HUES6 (cell line): Measurements from ENCODE around the gene PYROXD2.

Experiments
- H3K27ac ChIP-seq: 2 replicates; pipeline ENCODE4 v1.7.0; 2013; ENCODE audit warnings: low read depth, mild to moderate bottlenecking, low read length, inconsistent platforms
- H3K27me3 ChIP-seq: 2 replicates; pipeline ENCODE4 v1.6.1; 2013; ENCODE audit warnings: low read length; ENCODE audit not compliant: control insufficient read depth, insufficient read depth
- H3K36me3 ChIP-seq: 2 replicates; pipeline ENCODE4 v1.6.1; 2013; ENCODE audit warnings: low read length; ENCODE audit not compliant: control insufficient read depth, insufficient read depth
- H3K4me1 ChIP-seq: 2 replicates; pipeline ENCODE4 v1.6.1; 2013; ENCODE audit warnings: low read length; ENCODE audit not compliant: control insufficient read depth, insufficient read depth
- H3K4me3 ChIP-seq: 2 replicates; pipeline ENCODE4 v1.5.1; 2013; ENCODE audit warnings: low read depth, low read length
- H3K9ac ChIP-seq: one replicate; pipeline ENCODE4 v1.6.1; 2013; ENCODE audit warnings: mild to moderate bottlenecking, low read length
- H3K9me3 ChIP-seq: 2 replicates; pipeline ENCODE4 v1.6.1; 2013; ENCODE audit warnings: low read depth, low read length; ENCODE audit not compliant: control insufficient read depth, insufficient read depth

Gene PYROXD2

DNA sequence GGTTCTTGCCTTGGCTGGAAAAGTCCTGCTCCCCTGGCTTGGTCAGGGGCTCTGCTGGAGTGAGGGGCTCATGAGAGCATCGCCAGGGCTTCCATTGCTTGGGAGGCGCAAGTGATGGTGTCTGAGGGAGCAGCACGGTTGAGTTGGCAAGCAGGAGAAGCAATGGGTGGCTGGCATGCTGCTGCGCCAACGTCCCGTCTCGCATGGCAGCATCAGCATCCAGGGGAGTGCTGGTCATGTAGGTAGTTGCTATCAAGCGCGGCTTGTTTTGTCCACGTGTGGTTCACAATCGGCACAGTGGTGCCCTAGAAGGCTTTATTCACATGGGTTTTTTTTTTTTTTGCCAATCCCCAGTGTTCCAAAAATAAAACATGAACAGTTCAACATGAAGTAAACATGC is 3.8 kb downstream of the PYROXD2 start:
- Histone ChIP-seq H3K4me3 (no peak overlapping the region), H3K9ac (no peak overlapping the region), H3K9me3 (no peaks in the 10 kb centered on the region), H3K4me1 (peaks cover 19% of the 10 kb centered on the region), H3K27ac (no peak overlapping the region), H3K36me3 (no peaks in the 10 kb centered on the region), H3K27me3 (no peaks in the 10 kb centered on the region)

DNA sequence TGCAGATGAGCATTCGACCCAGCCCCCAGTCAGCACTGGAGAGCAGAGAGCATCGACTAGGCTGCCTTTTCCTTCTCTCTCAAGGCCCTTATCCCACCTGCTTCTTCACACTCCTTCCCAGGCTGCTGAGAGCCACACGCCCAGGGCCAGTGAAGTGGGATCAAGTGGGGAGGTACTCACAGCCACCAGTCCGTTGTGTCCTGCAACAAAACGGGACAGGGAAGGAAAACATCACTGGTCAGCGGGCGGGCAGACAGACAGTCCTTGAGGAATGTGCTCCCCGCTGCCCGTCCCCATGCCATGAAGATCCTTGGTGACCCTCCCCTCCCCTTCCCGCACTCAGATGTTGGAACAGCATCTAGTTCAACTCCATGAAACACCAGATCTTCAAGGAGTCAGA is 4.2 kb downstream of the PYROXD2 start:
- no peak overlapping the region for H3K4me3 ChIP-seq
- H3K27me3 ChIP-seq, result no peaks in the 10 kb centered on the region
- H3K9me3 ChIP-seq, result no peaks in the 10 kb centered on the region
- no peaks in the 10 kb centered on the region for H3K36me3 ChIP-seq
- H3K27ac ChIP-seq, result no peak overlapping the region
- H3K9ac ChIP-seq, result no peak overlapping the region
- peaks cover 16% of the 10 kb centered on the region for H3K4me1 ChIP-seq

DNA sequence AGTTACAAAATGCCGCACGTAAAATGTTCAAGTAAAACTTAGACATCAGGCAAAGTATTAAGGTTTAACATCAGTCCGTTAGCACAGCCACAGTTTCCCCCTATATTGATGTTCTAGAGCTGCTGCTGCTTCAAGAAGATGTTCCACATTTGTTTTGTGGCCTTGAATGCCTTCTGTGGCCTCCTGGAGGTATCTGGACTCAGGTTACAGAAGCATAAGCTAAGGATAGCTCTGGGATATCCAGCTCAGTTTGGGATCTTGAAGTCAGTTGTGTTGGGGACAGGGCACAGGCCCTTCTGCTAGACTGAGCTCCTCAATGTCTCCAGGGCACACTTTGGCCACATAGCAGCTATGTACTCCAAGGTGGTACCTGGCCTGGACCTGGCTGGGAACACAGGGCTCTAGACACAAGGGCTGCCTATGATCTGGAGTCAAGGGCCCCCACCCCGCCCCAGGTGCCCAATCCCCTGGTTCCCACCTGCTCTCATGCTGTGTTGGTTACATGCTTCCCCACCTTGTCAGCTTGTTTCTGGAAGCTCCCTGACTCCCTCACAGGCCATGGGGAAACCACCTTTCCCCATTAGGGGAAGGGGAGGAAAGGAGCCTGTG is 4.7 kb downstream of the PYROXD2 start:
- Histone ChIP-seq H3K4me1 (peaks cover 10% of the 10 kb centered on the region), H3K27me3 (no peaks in the 10 kb centered on the region), H3K36me3 (no peaks in the 10 kb centered on the region), H3K9me3 (no peaks in the 10 kb centered on the region), H3K27ac (no peak overlapping the region), H3K9ac (no peak overlapping the region), H3K4me3 (no peak overlapping the region)

DNA sequence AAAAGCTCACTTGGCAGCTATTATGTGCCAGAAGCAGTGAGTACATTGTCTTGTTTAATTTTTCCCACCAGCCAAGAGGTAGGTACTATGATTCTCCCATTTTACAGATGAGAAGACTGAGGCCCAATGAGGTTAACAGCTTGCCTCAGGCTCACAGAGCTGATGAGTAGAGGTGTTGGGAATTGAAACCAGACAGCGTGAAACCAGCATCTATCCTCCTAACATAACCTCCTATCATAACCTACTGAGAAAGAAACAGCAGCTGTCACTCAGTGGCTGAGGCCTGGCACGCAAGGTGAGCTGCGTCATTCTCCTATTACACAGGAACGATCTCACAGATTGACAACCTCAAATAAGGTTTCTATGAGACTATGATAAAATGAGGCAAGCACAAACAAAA is 6.2 kb downstream of the PYROXD2 start:
- Histone ChIP-seq H3K9me3 (no peaks in the 10 kb centered on the region), H3K27me3 (no peaks in the 10 kb centered on the region), H3K27ac (no peak overlapping the region), H3K4me3 (no peak overlapping the region), H3K36me3 (no peaks in the 10 kb centered on the region), H3K4me1 (no peaks in the 10 kb centered on the region; the same call in 1 of the 2 replicates), H3K9ac (no peak overlapping the region)

DNA sequence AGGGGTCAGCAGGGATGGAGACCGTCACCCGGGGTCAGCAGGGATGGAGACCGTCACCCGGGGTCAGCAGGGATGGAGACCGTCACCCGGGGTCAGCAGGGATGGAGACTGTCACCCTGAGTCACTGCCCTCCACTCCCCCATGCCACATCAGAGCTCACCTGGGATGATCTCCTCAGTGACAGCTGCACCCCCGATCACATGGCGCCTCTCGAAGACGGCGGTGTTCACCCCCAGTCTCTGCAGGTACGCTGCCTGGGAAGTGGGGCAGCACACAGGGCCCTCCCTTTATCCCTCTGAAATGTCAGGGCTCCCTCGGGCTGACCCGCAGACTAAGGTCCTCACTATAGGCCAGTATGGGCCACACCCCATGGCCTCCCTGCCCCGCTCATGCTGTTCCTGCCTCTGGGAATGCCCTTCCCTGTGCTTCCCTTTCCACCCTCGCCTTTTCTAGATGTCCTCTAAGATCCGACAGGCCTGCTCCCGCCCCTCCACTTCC is 7.2 kb downstream of the PYROXD2 start:
- no peak overlapping the region for H3K4me3 ChIP-seq
- no peak overlapping the region for H3K9ac ChIP-seq
- H3K27me3 ChIP-seq, result no peaks in the 10 kb centered on the region
- H3K36me3 ChIP-seq, result no peaks in the 10 kb centered on the region
- H3K9me3 ChIP-seq, result no peaks in the 10 kb centered on the region
- H3K4me1 ChIP-seq, result no peaks in the 10 kb centered on the region; the same call in 1 of the 2 replicates
- no peak overlapping the region for H3K27ac ChIP-seq

DNA sequence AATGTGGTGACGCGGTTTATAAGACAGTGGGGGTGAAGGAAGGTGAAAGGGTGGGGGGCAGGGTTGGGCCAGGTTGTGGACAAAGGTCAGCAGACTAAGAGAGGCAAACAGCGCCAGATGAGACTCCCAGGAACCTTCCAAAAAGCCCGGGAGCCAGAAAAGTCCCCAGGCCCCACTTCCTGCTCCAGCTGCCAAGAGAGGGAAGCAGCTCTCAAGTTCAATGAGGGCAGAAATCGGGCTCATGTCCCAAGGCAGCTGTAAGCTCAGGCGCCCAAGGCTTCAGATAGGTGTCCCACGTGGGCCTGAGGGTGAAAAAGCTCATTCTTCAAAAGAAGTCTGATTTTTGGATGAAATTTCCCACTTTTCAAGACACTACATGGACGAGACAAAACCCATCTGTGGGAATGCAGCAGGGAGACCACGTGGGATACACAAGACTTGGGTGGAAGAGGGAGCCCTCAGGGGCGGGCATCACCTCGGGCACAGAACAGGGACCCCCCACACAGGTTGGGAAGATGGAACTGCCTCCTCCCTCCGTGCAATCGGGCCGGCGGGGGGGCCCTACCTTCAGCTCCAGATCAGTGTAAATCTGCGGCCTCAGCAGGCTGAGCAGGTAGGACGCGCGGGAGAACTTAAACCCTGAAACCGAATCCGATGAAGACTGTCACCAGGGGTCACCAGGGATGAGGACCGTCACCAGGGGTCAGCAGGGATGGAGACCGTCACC is 7.8 kb downstream of the PYROXD2 start:
- no peaks in the 10 kb centered on the region for H3K9me3 ChIP-seq
- no peak overlapping the region for H3K27ac ChIP-seq

DNA sequence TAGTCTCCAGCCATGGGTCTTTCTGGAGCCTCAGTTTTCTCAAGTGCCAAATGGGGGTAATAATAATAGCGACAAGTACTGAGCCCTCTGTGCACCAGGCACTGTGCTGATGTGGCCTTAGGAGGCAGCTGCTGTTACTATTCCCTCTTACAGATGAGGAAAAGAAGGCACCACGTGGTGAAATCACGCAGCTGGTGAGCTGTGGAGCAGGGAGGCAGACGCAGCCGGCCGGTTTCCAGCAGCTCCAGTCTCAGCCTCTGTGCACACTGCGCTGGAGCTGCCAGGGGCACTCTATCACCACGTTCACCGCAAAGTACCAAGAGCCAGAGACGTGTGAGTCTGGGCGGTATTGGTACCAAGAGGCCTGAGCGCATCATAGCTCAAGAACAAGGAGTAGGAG is 9.6 kb downstream of the PYROXD2 start:
- Histone ChIP-seq H3K4me3 (no peak overlapping the region), H3K4me1 (no peaks in the 10 kb centered on the region; the same call in 1 of the 2 replicates), H3K27ac (no peak overlapping the region), H3K9ac (no peak overlapping the region), H3K9me3 (no peaks in the 10 kb centered on the region), H3K27me3 (no peaks in the 10 kb centered on the region), H3K36me3 (no peaks in the 10 kb centered on the region)

More for the DNA sequence above, 7.8 kb downstream of the PYROXD2 start:
- no peak overlapping the region for H3K9ac ChIP-seq
- no peaks in the 10 kb centered on the region; the same call in 1 of the 2 replicates for H3K4me1 ChIP-seq
- no peaks in the 10 kb centered on the region for H3K27me3 ChIP-seq
- no peaks in the 10 kb centered on the region for H3K36me3 ChIP-seq
- H3K4me3 ChIP-seq, result no peak overlapping the region

DNA sequence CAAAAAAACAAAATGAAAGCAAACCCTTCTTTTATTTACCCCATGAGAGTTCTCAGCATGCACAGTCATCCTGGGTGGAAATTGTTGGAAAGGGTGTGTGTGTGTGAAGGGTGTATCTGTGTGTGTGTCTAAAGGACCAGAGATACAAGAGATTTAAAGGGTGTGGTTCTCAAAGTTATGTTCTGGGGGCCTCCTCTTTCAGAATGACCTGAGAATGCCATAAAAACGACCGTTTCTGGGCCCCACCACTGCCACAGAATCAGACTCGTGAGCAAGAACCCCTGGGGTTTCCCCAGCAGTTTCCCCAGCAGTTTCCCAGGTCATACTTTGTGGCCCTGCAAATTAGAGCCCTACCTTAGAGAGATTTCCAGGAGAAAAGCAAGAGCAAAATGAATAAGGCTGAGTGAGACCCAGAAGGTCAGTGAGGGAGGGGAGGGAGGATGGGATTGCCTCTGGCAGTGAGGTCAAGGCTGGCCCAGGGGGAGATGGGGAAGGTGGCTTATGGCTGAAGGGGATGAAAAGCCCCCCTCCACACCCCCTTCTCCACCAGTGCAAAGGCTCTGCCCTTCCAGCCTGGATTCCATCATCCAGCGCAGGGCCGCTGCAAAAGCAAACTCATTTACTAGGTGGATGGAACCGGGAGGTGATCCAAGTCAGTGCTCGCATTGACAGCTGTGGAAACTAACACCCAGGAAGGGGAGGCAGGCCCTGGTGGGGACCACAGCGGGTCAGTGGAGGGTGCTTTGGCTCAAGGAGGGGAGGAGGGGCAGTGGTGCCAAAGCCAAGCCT is 10.2 kb downstream of the PYROXD2 start:
- Histone ChIP-seq H3K4me1 (no peaks in the 10 kb centered on the region; the same call in 1 of the 2 replicates), H3K27me3 (no peaks in the 10 kb centered on the region), H3K27ac (no peak overlapping the region), H3K36me3 (no peaks in the 10 kb centered on the region), H3K4me3 (no peak overlapping the region), H3K9ac (no peak overlapping the region), H3K9me3 (no peaks in the 10 kb centered on the region)

DNA sequence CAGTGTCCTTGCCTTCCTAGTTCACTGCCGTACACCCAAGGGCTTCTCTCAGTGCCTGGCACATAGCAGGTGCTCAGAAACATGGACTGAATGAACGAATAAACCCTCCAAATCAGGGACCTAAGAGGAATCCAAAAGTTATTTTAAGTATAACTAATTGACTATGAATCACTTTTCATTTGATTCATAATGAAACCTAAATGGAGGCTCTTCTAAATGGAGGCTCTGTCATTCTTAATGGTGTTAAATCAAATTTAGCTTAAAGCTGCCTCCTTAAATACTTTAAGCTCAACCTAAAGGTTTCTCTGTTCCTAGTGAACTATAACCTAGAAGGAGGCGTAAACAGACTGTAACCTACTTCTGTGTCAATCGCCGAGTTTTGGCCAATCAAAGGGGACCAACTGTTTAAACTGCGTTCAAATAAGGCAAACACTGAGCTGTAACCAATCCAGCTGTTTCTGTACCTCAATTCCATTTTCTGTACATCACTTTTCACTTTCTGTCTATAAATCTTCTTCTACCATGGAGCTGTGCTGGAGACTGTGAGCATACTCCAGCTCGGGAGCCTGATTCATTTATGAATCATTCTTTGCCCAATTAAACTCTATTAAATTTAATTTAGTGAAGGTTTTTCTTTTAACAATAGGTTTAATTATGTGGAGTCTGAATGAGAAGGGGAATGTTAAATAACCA is 11.0 kb downstream of the PYROXD2 start:
- Histone ChIP-seq H3K4me3 (no peak overlapping the region), H3K27me3 (no peaks in the 10 kb centered on the region), H3K9ac (no peak overlapping the region), H3K27ac (no peak overlapping the region), H3K36me3 (no peaks in the 10 kb centered on the region), H3K9me3 (no peaks in the 10 kb centered on the region), H3K4me1 (no peaks in the 10 kb centered on the region; the same call in 1 of the 2 replicates)

DNA sequence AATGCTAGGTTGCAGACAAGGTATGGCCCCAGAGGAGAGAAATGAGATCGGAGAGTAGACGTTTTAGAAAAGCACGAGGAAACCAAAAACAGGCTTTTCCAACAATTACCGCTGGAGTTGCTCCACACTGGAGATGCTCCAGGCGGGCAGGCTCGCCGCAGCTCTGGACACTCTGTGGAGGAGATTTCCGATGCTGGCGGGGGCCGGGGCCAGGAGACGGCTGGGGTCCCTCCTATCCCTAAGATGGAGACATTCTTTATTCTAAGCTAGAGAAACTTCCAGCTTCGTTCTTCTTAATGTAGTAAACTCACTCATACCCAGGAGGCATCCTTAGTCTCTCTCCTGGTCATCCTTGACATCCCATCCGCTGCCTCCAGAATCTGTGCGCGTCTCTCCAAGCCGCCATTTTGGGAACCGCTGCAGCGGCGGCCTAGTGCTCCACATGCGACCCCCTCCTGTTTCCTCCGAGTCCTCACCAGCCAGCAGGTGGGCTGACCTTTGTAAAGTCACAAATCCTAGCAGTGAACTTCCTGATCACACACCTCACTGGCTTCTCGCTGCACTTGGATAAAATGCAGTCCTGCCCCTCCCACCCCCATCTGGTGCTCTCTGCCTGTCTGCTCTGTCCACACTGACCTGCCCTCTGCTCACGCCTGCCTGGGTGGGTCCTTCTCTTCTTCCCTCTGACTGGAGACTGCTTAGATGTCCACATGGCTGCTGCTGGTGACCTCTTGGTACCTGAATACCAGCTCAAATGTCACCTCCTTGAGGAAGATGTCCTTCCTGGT is 11.9 kb downstream of the PYROXD2 start:
- Histone ChIP-seq H3K9me3 (no peaks in the 10 kb centered on the region), H3K27me3 (no peaks in the 10 kb centered on the region), H3K36me3 (no peaks in the 10 kb centered on the region), H3K4me1 (no peaks in the 10 kb centered on the region; the same call in 1 of the 2 replicates), H3K4me3 (no peak overlapping the region), H3K9ac (no peak overlapping the region), H3K27ac (no peak overlapping the region)
